Measurements from ENCODE around the gene TBC1D23.
"Not testable (repeated sequence)": the region's sequence is repeated elsewhere in the genome, so short reads cannot be mapped to it uniquely, and the experiment has no call there.

The TBC1D23 gene

GRCh38 chr3:100257586-100257985, 3.2 kb upstream of the TBC1D23 start:
- DNase-seq, result no peak

- no peak for DNase-seq
Observed at GRCh38 chr3:100260081-100260684, 609 bp upstream of the TBC1D23 start.

GRCh38 chr3:100261485-100261903, 702 bp downstream of the TBC1D23 start:
- no peak for DNase-seq

- not testable (repeated sequence) for DNase-seq
Observed at GRCh38 chr3:100262925-100263324, 2.1 kb downstream of the TBC1D23 start.

GRCh38 chr3:100263583-100263982, 2.8 kb downstream of the TBC1D23 start:
- DNase-seq, result no peak

GRCh38 chr3:100264242-100264641, 3.5 kb downstream of the TBC1D23 start:
- no peak for DNase-seq

- no peak for DNase-seq
Observed at GRCh38 chr3:100265016-100265415, 4.2 kb downstream of the TBC1D23 start.

- DNase-seq, result no peak
Observed at GRCh38 chr3:100266531-100266930, 5.7 kb downstream of the TBC1D23 start.

- DNase-seq, result no peak
Observed at GRCh38 chr3:100268156-100268555, 7.4 kb downstream of the TBC1D23 start.

- DNase-seq, result no peak
Observed at GRCh38 chr3:100269001-100269400, 8.2 kb downstream of the TBC1D23 start.

- DNase-seq, result no peak
Observed at GRCh38 chr3:100269410-100270214, 8.8 kb downstream of the TBC1D23 start.

- DNase-seq, result no peak
Observed at GRCh38 chr3:100270215-100270583, 9.4 kb downstream of the TBC1D23 start.

- no peak for DNase-seq
Observed at GRCh38 chr3:100271522-100271921, 10.7 kb downstream of the TBC1D23 start.

- not testable (repeated sequence) for DNase-seq
Observed at GRCh38 chr3:100272797-100273611, 12.2 kb downstream of the TBC1D23 start.

GRCh38 chr3:100274361-100274760, 13.6 kb downstream of the TBC1D23 start:
- no peak for DNase-seq

- peak; percentile 55 for DNase-seq
Observed at GRCh38 chr3:100277255-100277800, 16.5 kb downstream of the TBC1D23 start.

- DNase-seq, result no peak
Observed at GRCh38 chr3:100278910-100279309, 18.1 kb downstream of the TBC1D23 start.

GRCh38 chr3:100288288-100288894, 27.6 kb downstream of the TBC1D23 start:
- no peak for DNase-seq

- DNase-seq, result no peak
Observed at GRCh38 chr3:100289339-100289738, 28.5 kb downstream of the TBC1D23 start.

- DNase-seq, result no peak
Observed at GRCh38 chr3:100295089-100295488, 34.3 kb downstream of the TBC1D23 start.

GRCh38 chr3:100297784-100298183, 37.0 kb downstream of the TBC1D23 start:
- DNase-seq, result no peak

- DNase-seq, result no peak
Observed at GRCh38 chr3:100299016-100299415, 38.2 kb downstream of the TBC1D23 start.

GRCh38 chr3:100306695-100307094, 45.9 kb downstream of the TBC1D23 start:
- DNase-seq, result no peak
